MM.1S (cell line): ENCODE data around the gene TTF2.

Experiments
- DNase-seq: peaks from one replicate; pipeline ENCODE4 v3.0.0-alpha.2; 2015
- H2AFZ ChIP-seq: fragments of 300-600 bp; sonication (generic); 2 replicates; pipeline ENCODE4 v1.6.0; 2016; ENCODE audit warnings: antibody characterized with exemption, low read length
- H3F3A ChIP-seq: fragments of 300-600 bp; sonication (generic); 2 replicates; pipeline ENCODE4 v1.6.1; 2016; ENCODE audit warnings: mild to moderate bottlenecking, antibody characterized with exemption, low read length, moderate library complexity, mixed read lengths; ENCODE audit not compliant: insufficient read depth
- H3K27ac ChIP-seq: fragments of 300-600 bp; sonication (generic); 2 replicates; pipeline ENCODE4 v1.5.1; 2016; ENCODE audit warnings: mild to moderate bottlenecking, low read length
- H3K27me3 ChIP-seq: fragments of 300-600 bp; sonication (generic); replicated peaks from 2 replicates; pipeline ENCODE4 v1.6.0; 2016; ENCODE audit warnings: low read length; ENCODE audit not compliant: insufficient read depth
- H3K36me3 ChIP-seq: fragments of 300-600 bp; sonication (generic); replicated peaks from 2 replicates; pipeline ENCODE4 v1.6.1; 2016; ENCODE audit warnings: mild to moderate bottlenecking, low read length, mixed read lengths; ENCODE audit not compliant: insufficient read depth
- H3K4me1 ChIP-seq: fragments of 300-600 bp; sonication (generic); 2 replicates; pipeline ENCODE4 v1.6.1; 2016; ENCODE audit warnings: low read length, mixed read lengths
- H3K4me2 ChIP-seq: fragments of 300-600 bp; sonication (generic); 2 replicates; pipeline ENCODE4 v1.6.0; 2016; ENCODE audit warnings: low read depth, low read length
- H3K4me3 ChIP-seq: fragments of 300-600 bp; sonication (generic); 2 replicates; pipeline ENCODE4 v1.5.1; 2016; ENCODE audit warnings: low read length, mixed read lengths
- H3K79me2 ChIP-seq: fragments of 300-600 bp; sonication (generic); 2 replicates; pipeline ENCODE4 v1.6.1; 2016; ENCODE audit warnings: mixed run types, low read length, mixed read lengths
- H3K9ac ChIP-seq: fragments of 300-600 bp; sonication (generic); 2 replicates; pipeline ENCODE4 v1.6.1; 2016; ENCODE audit warnings: low read length, mixed read lengths
- H3K9me2 ChIP-seq: fragments of 300-600 bp; sonication (generic); replicated peaks from 2 replicates; pipeline ENCODE4 v1.6.1; 2016; ENCODE audit warnings: mild to moderate bottlenecking, low read length, mixed read lengths; ENCODE audit not compliant: insufficient read depth
- H3K9me3 ChIP-seq: fragments of 300-600 bp; sonication (generic); replicated peaks from 2 replicates; pipeline ENCODE4 v1.6.1; 2016; ENCODE audit warnings: mild to moderate bottlenecking, low read length, mixed read lengths; ENCODE audit not compliant: insufficient read depth
- H4K20me1 ChIP-seq: fragments of 300-600 bp; sonication (generic); 2 replicates; pipeline ENCODE4 v1.6.1; 2016; ENCODE audit warnings: mild to moderate bottlenecking, low read length, moderate library complexity, mixed read lengths; ENCODE audit not compliant: insufficient read depth
- CTCF ChIP-seq: fragments of 300-600 bp; sonication (generic); IDR thresholded peaks from 2 replicates; pipeline ENCODE4 v1.5.1; 2016; ENCODE audit warnings: antibody characterized with exemption, low read length, mixed read lengths
- EZH2 ChIP-seq: fragments of 300-600 bp; sonication (generic); optimal IDR thresholded peaks from 2 replicates; pipeline ENCODE3; 2017; ENCODE audit warnings: low read depth, mild to moderate bottlenecking, antibody characterized with exemption, low read length, mixed read lengths
- EZH2phosphoT487 ChIP-seq: fragments of 300-600 bp; sonication (generic); IDR thresholded peaks from 2 replicates; pipeline ENCODE4 v1.6.1; 2018; ENCODE audit warnings: antibody characterized with exemption, low read length

TTF2 gene

GRCh38 chr1:117038236-117038635 is 21.9 kb upstream of the TTF2 start:
- Histone ChIP-seq H3K79me2 (no peaks in the 10 kb centered on the region), H3K9me2 (no peaks in the 10 kb centered on the region), H3K27ac (no peak overlapping the region), H3K36me3 (no peaks in the 10 kb centered on the region), H3K4me1 (no peaks in the 10 kb centered on the region), H3K9me3 (no peaks in the 10 kb centered on the region), H3K9ac (no peak overlapping the region), H4K20me1 (no peaks in the 10 kb centered on the region), H3K4me3 (no peak overlapping the region), H3K27me3 (no peaks in the 10 kb centered on the region), H3K4me2 (no peak overlapping the region), H3F3A (no peaks in the 10 kb centered on the region), H2AFZ (no peak overlapping the region)
- no peak for DNase-seq
- TF ChIP-seq CTCF (no peak), EZH2 (no peak), EZH2phosphoT487 (no peak)

GRCh38 chr1:117044217-117044616 is 15.9 kb upstream of the TTF2 start:
- no peaks in the 10 kb centered on the region for H3F3A ChIP-seq
- no peak overlapping the region for H3K4me2 ChIP-seq
- H3K79me2 ChIP-seq, result no peaks in the 10 kb centered on the region
- no peaks in the 10 kb centered on the region for H3K9me2 ChIP-seq
- H3K9me3 ChIP-seq, result no peaks in the 10 kb centered on the region
- H3K36me3 ChIP-seq, result no peaks in the 10 kb centered on the region
- no peak for TF ChIP-seq EZH2phosphoT487
- no peak for TF ChIP-seq CTCF
- TF ChIP-seq EZH2, result no peak
- no peaks in the 10 kb centered on the region for H3K27me3 ChIP-seq
- no peak overlapping the region for H2AFZ ChIP-seq
- no peak overlapping the region for H3K9ac ChIP-seq
- DNase-seq, result no peak
- no peaks in the 10 kb centered on the region for H3K4me1 ChIP-seq
- no peak overlapping the region for H3K27ac ChIP-seq
- H4K20me1 ChIP-seq, result no peaks in the 10 kb centered on the region
- no peak overlapping the region for H3K4me3 ChIP-seq

GRCh38 chr1:117045644-117046043 is 14.5 kb upstream of the TTF2 start:
- H3K9me3 ChIP-seq, result no peaks in the 10 kb centered on the region
- no peaks in the 10 kb centered on the region for H3K4me1 ChIP-seq
- no peaks in the 10 kb centered on the region for H3K79me2 ChIP-seq
- no peaks in the 10 kb centered on the region for H4K20me1 ChIP-seq
- H3F3A ChIP-seq, result no peaks in the 10 kb centered on the region
- TF ChIP-seq EZH2, result no peak
- no peak for TF ChIP-seq CTCF
- no peak for TF ChIP-seq EZH2phosphoT487
- DNase-seq, result no peak
- no peak overlapping the region for H2AFZ ChIP-seq
- H3K4me2 ChIP-seq, result no peak overlapping the region
- no peak overlapping the region for H3K9ac ChIP-seq
- H3K9me2 ChIP-seq, result no peaks in the 10 kb centered on the region
- H3K36me3 ChIP-seq, result no peaks in the 10 kb centered on the region
- H3K27ac ChIP-seq, result no peak overlapping the region
- no peak overlapping the region for H3K4me3 ChIP-seq
- H3K27me3 ChIP-seq, result no peaks in the 10 kb centered on the region

GRCh38 chr1:117046781-117047180 is 13.3 kb upstream of the TTF2 start:
- H2AFZ ChIP-seq, result no peak overlapping the region
- no peaks in the 10 kb centered on the region for H3K79me2 ChIP-seq
- H3F3A ChIP-seq, result no peaks in the 10 kb centered on the region
- no peaks in the 10 kb centered on the region for H3K36me3 ChIP-seq
- H3K4me2 ChIP-seq, result no peak overlapping the region
- DNase-seq, result no peak
- H3K27me3 ChIP-seq, result no peaks in the 10 kb centered on the region
- H3K4me1 ChIP-seq, result no peaks in the 10 kb centered on the region
- no peaks in the 10 kb centered on the region for H4K20me1 ChIP-seq
- H3K9me3 ChIP-seq, result no peaks in the 10 kb centered on the region
- H3K9ac ChIP-seq, result no peak overlapping the region
- no peak for TF ChIP-seq EZH2
- TF ChIP-seq CTCF, result no peak
- no peak for TF ChIP-seq EZH2phosphoT487
- H3K9me2 ChIP-seq, result no peaks in the 10 kb centered on the region
- H3K4me3 ChIP-seq, result no peak overlapping the region
- no peak overlapping the region for H3K27ac ChIP-seq
